Activated CD4-positive, alpha-beta T cell treated with anti-CD3 and anti-CD28 coated beads, Interleukin-2, amount 50 U/mL, for 24 hours (primary cell): Measurements from ENCODE around the gene SPRYD3.
"Not testable (repeated sequence)": the region's sequence is repeated elsewhere in the genome, so short reads cannot be mapped to it uniquely, and the experiment has no call there.

Source experiments
- DNase-seq, 2 donors: peaks; one replicate each; pipeline ENCODE4 v3.0.0-alpha.2; 2020; ENCODE audit warnings: low read depth in 1 of 2, low spot score in 1 of 2

Gene SPRYD3

DNA sequence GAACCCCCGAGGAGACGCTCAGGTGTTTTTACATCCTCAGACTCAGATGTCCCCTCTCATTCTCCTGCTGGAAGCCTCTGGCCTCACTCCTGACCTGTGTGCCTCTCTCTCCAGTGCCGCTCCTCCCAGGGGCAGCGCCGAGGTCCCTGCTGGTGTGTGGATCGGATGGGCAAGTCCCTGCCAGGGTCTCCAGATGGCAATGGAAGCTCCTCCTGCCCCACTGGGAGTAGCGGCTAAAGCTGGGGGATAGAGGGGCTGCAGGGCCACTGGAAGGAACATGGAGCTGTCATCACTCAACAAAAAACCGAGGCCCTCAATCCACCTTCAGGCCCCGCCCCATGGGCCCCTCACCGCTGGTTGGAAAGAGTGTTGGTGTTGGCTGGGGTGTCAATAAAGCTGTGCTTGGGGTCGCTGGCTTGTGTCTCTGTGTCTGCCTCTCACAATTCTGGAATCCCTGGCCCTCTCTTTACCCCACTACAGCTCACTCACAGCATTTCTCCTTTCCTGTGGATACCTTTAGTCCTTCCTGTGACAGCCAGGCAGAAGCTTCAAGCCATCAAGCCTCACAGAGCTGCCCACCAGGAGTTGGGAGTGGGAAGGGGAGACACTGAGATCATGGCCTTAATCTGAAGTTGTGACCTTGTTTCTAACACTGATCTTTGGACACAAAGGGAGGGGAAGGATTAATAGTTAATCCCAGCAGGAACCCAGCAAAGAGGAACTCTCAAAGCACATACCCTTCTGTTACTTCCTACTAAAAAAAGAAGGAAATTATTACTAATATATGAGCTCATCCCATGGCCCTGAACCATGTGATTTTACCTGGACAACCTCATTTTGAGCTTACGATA lies 23.0 kb upstream of the SPRYD3 start:
- DNase-seq = no peak

- DNase-seq = no peak
These were observed 22.1 kb upstream of the SPRYD3 start for GRCh38 chr12:53101266-53101665.

DNA sequence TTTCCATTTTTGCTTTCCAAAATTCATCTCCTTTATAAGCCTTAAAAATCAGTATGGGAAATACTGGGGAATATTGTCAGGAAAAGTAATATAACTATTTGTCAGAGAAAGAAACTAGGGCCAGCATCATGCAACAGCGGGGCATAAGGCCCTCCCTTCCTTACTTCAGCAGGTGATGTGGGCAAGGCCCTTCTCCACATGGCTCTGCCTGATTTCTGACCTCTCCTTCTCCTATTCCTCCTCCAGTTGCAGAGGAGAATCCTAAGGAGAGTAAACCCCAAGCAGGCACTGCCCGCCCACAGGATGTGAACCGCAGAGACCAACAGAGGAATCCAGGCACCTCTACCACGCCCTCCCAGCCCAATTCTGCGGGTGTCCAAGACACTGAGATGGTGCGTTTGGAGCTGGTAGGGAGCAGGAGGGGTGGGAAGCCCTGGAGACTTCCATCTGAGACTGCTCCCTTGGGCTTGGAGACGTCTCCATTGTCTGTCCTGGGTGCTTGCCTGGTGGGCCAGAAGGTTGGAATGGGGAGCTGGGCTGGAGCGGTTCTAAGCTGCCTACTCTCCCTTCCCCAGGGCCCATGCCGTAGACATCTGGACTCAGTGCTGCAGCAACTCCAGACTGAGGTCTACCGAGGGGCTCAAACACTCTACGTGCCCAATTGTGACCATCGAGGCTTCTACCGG lies 21.4 kb upstream of the SPRYD3 start:
- no peak for DNase-seq

GRCh38 chr12:53099071-53099882 lies 20.1 kb upstream of the SPRYD3 start:
- peak; percentile 83 to 86 for DNase-seq

DNA sequence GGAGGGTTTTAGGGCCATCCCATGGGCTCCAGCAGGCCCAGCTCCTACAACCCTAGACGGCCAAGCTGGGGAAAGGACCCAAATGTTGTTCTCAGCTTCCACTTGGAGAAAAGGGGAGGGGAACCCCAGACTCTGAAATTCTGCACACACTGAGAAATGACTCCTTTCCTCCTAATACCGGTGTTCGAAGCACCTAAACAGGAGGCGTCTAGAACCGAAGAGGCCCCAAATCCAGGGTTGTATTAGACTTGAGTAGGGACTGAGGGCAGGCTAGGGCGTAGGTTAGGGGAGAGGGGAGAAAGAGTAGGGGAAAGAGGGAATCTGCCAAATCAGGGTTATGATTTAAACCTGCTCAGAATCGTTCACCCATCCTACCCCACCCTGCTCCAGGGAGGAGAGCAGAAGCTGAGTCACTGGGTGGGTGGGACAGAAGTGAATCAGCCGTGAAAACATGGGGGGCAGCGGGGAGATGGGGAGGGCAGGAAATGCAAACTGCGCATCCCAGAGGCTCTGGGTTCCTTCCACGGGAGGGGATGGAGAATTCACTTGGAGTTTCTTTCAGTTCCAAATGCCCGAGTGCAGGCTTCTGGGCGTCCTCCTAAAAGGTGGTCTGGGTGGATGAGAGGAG lies 19.3 kb upstream of the SPRYD3 start:
- DNase-seq = no peak

DNA sequence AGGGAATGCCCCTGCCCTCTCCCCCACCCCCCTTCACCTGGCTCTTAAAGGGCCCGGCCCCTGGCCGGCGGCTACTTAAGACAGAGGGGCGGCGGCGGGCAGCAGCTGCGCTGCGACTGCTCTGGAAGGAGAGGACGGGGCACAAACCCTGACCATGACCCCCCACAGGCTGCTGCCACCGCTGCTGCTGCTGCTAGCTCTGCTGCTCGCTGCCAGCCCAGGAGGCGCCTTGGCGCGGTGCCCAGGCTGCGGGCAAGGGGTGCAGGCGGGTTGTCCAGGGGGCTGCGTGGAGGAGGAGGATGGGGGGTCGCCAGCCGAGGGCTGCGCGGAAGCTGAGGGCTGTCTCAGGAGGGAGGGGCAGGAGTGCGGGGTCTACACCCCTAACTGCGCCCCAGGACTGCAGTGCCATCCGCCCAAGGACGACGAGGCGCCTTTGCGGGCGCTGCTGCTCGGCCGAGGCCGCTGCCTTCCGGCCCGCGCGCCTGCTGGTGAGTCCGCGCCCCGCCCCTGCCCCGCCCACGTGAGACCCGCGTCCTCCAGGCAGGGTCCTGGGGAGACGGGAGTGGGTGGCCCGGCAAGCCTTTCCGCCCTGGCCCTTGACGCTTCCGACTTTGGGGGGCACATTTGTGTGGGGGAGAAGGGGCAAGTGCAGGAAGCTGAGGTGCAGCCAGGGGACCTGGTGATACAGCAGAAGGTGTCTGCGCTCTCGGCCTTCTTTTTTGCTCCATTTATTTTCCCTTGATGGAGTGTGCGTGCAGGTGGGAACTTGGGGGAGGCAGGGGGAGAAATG lies 18.6 kb upstream of the SPRYD3 start, which contains the start of gene IGFBP6:
IGFBP6 (plus strand) TSS at position 104 of the 790 bp plus-strand sequence; CDS start at position 155, 51 bp downstream.
- DNase-seq = peak; percentile 18 to 32

GRCh38 chr12:53097207-53097563 lies 18.0 kb upstream of the SPRYD3 start:
- no peak for DNase-seq

DNA sequence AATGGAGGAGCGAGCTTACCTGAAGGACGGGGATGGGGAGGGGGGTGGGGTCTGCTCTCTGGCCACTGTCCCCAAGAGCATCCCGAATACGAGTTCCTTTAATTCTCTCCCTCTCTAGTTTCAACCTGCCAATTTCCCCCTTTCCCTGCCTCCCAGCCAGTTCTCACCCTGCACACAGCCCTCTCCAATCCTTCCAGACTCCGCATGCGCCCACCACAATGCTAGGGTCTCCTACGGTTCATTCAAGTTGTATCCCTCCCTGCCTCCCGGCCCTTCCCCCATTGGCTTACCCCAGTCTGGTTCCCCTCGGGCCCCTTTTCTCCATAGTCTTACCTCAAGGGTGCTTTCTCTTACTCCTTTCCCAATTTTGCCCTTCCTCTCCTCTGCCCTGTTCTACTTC lies 17.6 kb upstream of the SPRYD3 start:
- DNase-seq = no peak

GRCh38 chr12:53096089-53096741 lies 17.0 kb upstream of the SPRYD3 start:
- no peak for DNase-seq

- DNase-seq = not testable (repeated sequence)
These were observed 16.4 kb upstream of the SPRYD3 start for GRCh38 chr12:53095596-53095895.

DNA sequence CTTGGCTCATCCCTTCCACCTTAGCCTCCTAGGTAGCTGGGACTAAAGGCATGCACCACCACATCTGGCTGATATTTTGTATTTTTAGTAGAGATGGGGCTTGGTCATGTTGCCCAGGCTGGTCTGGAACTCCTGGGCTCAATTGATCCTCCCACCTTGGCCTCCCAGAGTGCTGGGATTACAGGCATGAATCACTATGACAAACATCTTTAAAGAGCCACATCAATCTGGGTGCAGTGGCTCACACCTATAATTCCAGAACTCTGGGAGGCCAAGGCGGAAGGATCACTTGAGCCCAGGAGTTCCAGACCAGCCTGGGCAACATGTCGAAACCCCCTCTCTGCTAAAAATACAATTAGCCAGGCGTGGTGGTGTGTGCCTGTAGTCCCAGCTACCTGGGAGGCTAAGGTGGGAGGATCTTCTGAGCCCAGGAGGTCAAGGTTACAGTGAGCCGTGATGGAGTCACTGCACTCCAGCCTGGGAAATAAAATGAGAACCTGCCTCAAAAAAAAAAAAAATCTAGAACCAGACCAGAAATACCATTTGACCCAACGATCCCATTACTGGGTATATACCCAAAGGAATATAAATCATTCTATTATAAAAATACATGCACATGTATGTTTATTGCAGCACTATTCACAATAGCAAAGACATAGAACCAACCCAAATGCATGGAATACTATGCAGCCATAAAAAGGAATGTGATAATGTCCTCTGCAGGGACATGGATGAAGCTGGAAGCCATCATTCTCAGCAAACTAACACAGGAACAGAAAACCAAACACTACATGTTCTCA lies 15.8 kb upstream of the SPRYD3 start:
- DNase-seq = not testable (repeated sequence)

- no peak for DNase-seq
These were observed 15.2 kb upstream of the SPRYD3 start for GRCh38 chr12:53094394-53094787.

- DNase-seq = no peak
These were observed 14.7 kb upstream of the SPRYD3 start for GRCh38 chr12:53093777-53094393.

DNA sequence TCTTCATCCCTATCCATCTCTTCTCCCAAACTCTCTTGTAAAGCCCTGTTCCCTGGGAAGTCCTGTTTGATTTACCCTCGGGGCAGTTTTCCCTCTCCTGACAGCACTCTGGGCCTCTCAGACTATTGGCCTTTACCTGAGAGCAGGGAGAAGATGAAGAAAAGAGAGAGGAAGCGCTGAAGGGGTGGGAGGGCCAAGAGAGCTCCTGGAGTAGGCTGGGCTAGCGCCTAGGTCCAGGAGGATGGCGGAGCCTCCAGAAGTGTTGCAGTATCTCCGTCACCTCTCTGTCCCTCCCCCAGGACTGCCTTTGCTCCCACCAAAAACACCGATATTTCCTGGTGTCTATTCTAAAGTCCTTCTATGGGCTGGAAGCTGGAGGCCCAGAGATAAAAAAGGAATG lies 12.6 kb upstream of the SPRYD3 start:
- no peak for DNase-seq

GRCh38 chr12:53090554-53090953 lies 11.4 kb upstream of the SPRYD3 start:
- DNase-seq = no peak

DNA sequence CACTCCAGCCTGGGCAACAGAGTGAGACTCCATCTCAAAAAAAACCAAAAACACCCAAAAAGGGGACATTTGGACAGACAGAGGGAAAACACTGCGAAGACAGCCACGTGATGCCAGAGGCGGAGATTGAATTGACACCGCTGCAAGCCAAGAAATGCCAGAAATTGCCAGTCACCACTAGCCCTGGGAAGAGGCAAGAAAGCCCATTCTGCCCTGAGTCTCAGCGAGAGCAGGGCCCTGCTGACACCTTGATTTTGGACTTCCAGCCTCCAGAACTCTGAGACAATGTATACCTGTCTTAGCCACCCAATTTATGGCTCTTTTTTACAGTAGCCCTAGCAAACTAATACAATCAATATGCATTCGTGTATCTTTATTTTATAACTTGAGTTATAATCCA lies 10.9 kb upstream of the SPRYD3 start:
- DNase-seq = no peak

DNA sequence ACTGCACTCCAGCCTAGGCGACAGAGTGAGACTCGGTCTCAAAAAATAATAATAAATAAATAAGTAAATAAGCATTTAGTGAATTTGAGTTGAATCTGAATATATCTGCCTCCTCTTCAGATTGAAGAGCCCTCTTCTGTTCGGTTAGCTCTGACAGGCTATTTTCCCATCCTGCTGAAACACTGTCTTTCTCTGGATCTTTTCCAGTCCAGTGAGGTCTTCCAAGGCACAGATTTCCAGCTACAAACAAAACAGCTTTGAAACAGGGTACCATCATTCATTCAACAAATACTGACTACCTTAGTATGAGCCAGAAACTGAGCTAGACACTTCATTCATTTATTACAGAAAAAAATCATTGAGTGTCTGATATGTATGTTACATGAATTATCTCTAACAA lies 7.2 kb upstream of the SPRYD3 start:
- no peak for DNase-seq

GRCh38 chr12:53082637-53083175 lies 3.5 kb upstream of the SPRYD3 start:
- DNase-seq = no peak
